Measurements from ENCODE around the gene POGZ.

DNA sequence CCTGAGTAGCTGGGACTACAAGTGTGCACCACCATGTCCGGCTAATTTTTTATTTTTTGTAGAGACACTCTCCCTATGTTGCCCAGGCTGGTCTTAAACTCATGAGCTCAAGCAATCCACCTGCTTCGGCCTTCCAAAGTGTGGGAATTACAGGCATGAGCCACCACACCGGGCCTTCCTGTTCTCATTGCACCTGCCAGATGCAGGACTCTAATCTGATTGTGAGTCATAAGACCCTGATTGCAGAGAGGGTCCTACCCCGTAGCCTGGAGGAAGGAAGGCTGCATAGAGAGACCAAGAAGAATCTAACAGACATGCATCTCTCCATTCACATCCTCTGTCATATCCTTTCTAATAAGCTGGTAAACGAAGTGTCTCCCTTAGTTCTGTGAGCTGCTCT, 32.3 kb upstream of the POGZ start:
- TF ChIP-seq ISL1 (CRISPR knock-in tag; IDR thresholded peaks at IDR 0.05) (no peak), GLIS3 (CRISPR knock-in tag; IDR thresholded peaks at IDR 0.05) (no peak)

All from SK-N-SH treated with all-trans-retinoic acid at 6 μM for 48 hours (cell line).